H1 (cell line): ENCODE results near the gene ATG16L2. TPM values are rescaled to one million over a fixed set of nuclear protein-coding genes. Genes with fewer than 3 reads are reported as not detected.
"Not testable (repeated sequence)": the region's sequence is repeated elsewhere in the genome, so short reads cannot be mapped to it uniquely, and the experiment has no call there.

Experiments used
- CTCF ChIA-PET: fragments of 300-600 bp; sonication (Branson Sonifier 250); formaldehyde crosslinking; loops from one replicate; lab custom pipeline; 2021; ENCODE audit not compliant: partially characterized antibody; lab: Charles Lee
- POLR2A ChIA-PET: fragments of 300-600 bp; sonication (Branson Sonifier 250); formaldehyde crosslinking; loops from one replicate; lab custom pipeline; 2021; ENCODE audit warnings: inconsistent platforms; ENCODE audit not compliant: partially characterized antibody; lab: Charles Lee
- DNase-seq, 2 experiments: peaks; one replicate each; pipeline versions ENCODE4 v3.0.0 to v3.0.0-alpha.2; 2010 to 2022; ENCODE audit warnings: low spot score in 2 of 2, low read depth in 1 of 2, mixed read lengths in 1 of 2
- FAIRE-seq: peaks from 2 replicates; lab custom pipeline; 2011; peaks lifted over from hg19 to GRCh38; lab: Jason Lieb, UNC
- H2AFZ ChIP-seq: 2 replicates; pipeline ENCODE4 v1.8.1; 2012; ENCODE audit warnings: low read length, inconsistent platforms
- H2AK5ac ChIP-seq: 2 replicates; pipeline ENCODE4 v1.6.1; 2013; ENCODE audit warnings: low read depth, low read length
- H2BK120ac ChIP-seq: replicated peaks from 2 replicates; pipeline ENCODE3; 2013; ENCODE audit warnings: low read depth, low read length, inconsistent platforms
- H2BK12ac ChIP-seq: 2 replicates; pipeline ENCODE4 v1.6.1; 2013; ENCODE audit warnings: low read depth, low read length
- H2BK15ac ChIP-seq: 2 replicates; pipeline ENCODE4 v1.6.1; 2013; ENCODE audit warnings: low read length
- H2BK20ac ChIP-seq: 2 replicates; pipeline ENCODE4 v1.6.1; 2013; ENCODE audit warnings: low read length
- H2BK5ac ChIP-seq: 2 replicates; pipeline ENCODE4 v1.6.1; 2013; ENCODE audit warnings: low read depth, low read length
- H3K14ac ChIP-seq: 2 replicates; pipeline ENCODE4 v1.6.1; 2013; ENCODE audit warnings: inconsistent platforms; ENCODE audit not compliant: insufficient read length
- H3K18ac ChIP-seq: 2 replicates; pipeline ENCODE4 v1.6.1; 2013; ENCODE audit warnings: low read length; ENCODE audit errors: extremely low read depth
- H3K23ac ChIP-seq: 2 replicates; pipeline ENCODE4 v1.6.1; 2013; ENCODE audit warnings: inconsistent platforms; ENCODE audit not compliant: insufficient read length
- H3K23me2 ChIP-seq: 2 replicates; pipeline ENCODE4 v1.6.1; 2013; ENCODE audit warnings: low read depth, low read length
- H3K27ac ChIP-seq: 2 replicates; pipeline ENCODE4 v1.6.1; 2011; ENCODE audit warnings: low read depth, low read length, inconsistent platforms
- H3K27me3 ChIP-seq, 4 experiments: replicated peaks in 1 of 4; 1 replicate in 1 of 4; 2 replicates in 3 of 4; pipeline versions ENCODE4 v1.6.1 to v1.8.1; 2011 to 2013; ENCODE audit warnings: low read length in 3 of 4, mild to moderate bottlenecking in 3 of 4, inconsistent platforms in 2 of 4, mixed read lengths in 2 of 4, moderate library complexity in 1 of 4; ENCODE audit not compliant: control insufficient read depth in 3 of 4, insufficient read depth in 3 of 4; ENCODE audit errors: extremely low read depth in 1 of 4
- H3K36me3 ChIP-seq, 4 experiments: 2 replicates each; pipeline versions ENCODE4 v1.6.1 to v1.8.1; 2011 to 2013; ENCODE audit warnings: mild to moderate bottlenecking in 4 of 4, low read length in 3 of 4, moderate library complexity in 2 of 4, control low read depth in 1 of 4, inconsistent platforms in 1 of 4; ENCODE audit not compliant: insufficient read depth in 4 of 4, control insufficient read depth in 2 of 4
- H3K4ac ChIP-seq: replicated peaks from 2 replicates; pipeline ENCODE3; 2013; ENCODE audit warnings: low read length, low read depth, mixed read lengths, inconsistent platforms; ENCODE audit not compliant: insufficient read length
- H3K4me1 ChIP-seq, 4 experiments: replicated peaks in 1 of 4; 1 replicate in 1 of 4; 2 replicates in 3 of 4; pipeline versions ENCODE4 v1.6.1 to v1.8.1; 2011 to 2013; ENCODE audit warnings: low read length in 3 of 4, inconsistent platforms in 2 of 4, mixed read lengths in 1 of 4; ENCODE audit not compliant: insufficient read depth in 4 of 4, control insufficient read depth in 3 of 4
- H3K4me2 ChIP-seq, 2 experiments: 2 replicates each; pipeline versions ENCODE4 v1.6.1 to v1.8.1; 2011 to 2013; ENCODE audit warnings: low read depth in 2 of 2, low read length in 2 of 2, control low read depth in 1 of 2, inconsistent platforms in 1 of 2, mild to moderate bottlenecking in 1 of 2; ENCODE audit not compliant: insufficient read depth in 1 of 2
- H3K4me3 ChIP-seq, 4 experiments: fragments of 200-600, 300-600 bp in 1 of 4; sonication (generic), shearing (Covaris generic), sonication (Bioruptor Twin) in 1 of 4; 2 replicates each; pipeline versions ENCODE4 v1.5.1 to v1.8.1; 2011 to 2016; ENCODE audit warnings: low read length in 4 of 4, low read depth in 3 of 4, control low read depth in 2 of 4, inconsistent platforms in 2 of 4, mild to moderate bottlenecking in 2 of 4, mixed read lengths in 1 of 4, moderate library complexity in 1 of 4; ENCODE audit not compliant: insufficient read depth in 2 of 4; ENCODE audit errors: extremely low read depth in 1 of 4
- H3K56ac ChIP-seq: replicated peaks from 2 replicates; pipeline ENCODE3; 2013; ENCODE audit warnings: low read depth, mild to moderate bottlenecking, mixed read lengths, low read length, inconsistent platforms; ENCODE audit not compliant: insufficient read length
- H3K79me1 ChIP-seq: 2 replicates; pipeline ENCODE4 v1.6.1; 2013; ENCODE audit warnings: low read depth, low read length, control low read depth
- H3K79me2 ChIP-seq, 2 experiments: 2 replicates each; pipeline versions ENCODE4 v1.6.1 to v1.8.1; 2012 to 2013; ENCODE audit warnings: low read length in 2 of 2, mild to moderate bottlenecking in 2 of 2, inconsistent platforms in 1 of 2; ENCODE audit not compliant: insufficient read depth in 2 of 2, control insufficient read depth in 1 of 2
- H3K9ac ChIP-seq, 4 experiments: replicated peaks in 1 of 4; 1 replicate in 1 of 4; 2 replicates in 3 of 4; pipeline versions ENCODE4 v1.6.1 to v1.8.1; 2011 to 2013; ENCODE audit warnings: low read depth in 3 of 4, low read length in 3 of 4, control low read depth in 2 of 4, mild to moderate bottlenecking in 2 of 4, moderate library complexity in 2 of 4, inconsistent platforms in 1 of 4; ENCODE audit errors: extremely low read depth in 1 of 4
- H3K9me3 ChIP-seq, 2 experiments: 2 replicates each; pipeline versions ENCODE4 v1.6.1 to v1.8.1; 2012 to 2013; ENCODE audit warnings: mild to moderate bottlenecking in 2 of 2, moderate library complexity in 2 of 2, control low read depth in 1 of 2, inconsistent platforms in 1 of 2, low read depth in 1 of 2, low read length in 1 of 2, mixed read lengths in 1 of 2; ENCODE audit not compliant: insufficient read depth in 2 of 2
- H4K20me1 ChIP-seq, 2 experiments: replicated peaks in 1 of 2; 2 replicates each; pipeline versions ENCODE3 to v1.8.1; 2011 to 2013; ENCODE audit warnings: inconsistent platforms in 2 of 2, low read length in 2 of 2, mild to moderate bottlenecking in 1 of 2; ENCODE audit not compliant: insufficient read depth in 2 of 2, control insufficient read depth in 1 of 2
- H4K5ac ChIP-seq: 2 replicates; pipeline ENCODE4 v1.6.1; 2013; ENCODE audit warnings: low read length, low read depth, mixed read lengths, inconsistent platforms; ENCODE audit not compliant: insufficient read length
- H4K8ac ChIP-seq: 2 replicates; pipeline ENCODE4 v1.8.0; 2013; ENCODE audit warnings: mild to moderate bottlenecking, moderate library complexity, low read length, inconsistent platforms; ENCODE audit not compliant: insufficient read depth; ENCODE audit errors: extremely low read depth
- H4K91ac ChIP-seq: replicated peaks from 2 replicates; pipeline ENCODE3; 2013; ENCODE audit warnings: low read length, mixed read lengths, inconsistent platforms; ENCODE audit not compliant: insufficient read length
- ASH2L ChIP-seq: fragments of 200-600, 300-600 bp; sonication (generic); IDR thresholded peaks from one replicate; pipeline ENCODE4 v1.7.1; 2017; ENCODE audit warnings: low read length
- EP300 ChIP-seq, 2 experiments: IDR thresholded peaks; 1 replicate in 1 of 2; 2 replicates in 1 of 2; pipeline ENCODE4 v1.6.1; 2011 to 2012; ENCODE audit warnings: low read depth in 2 of 2, low read length in 2 of 2, mild to moderate bottlenecking in 2 of 2, borderline replicate concordance in 1 of 2, inconsistent platforms in 1 of 2, moderate library complexity in 1 of 2
- JUND ChIP-seq: IDR thresholded peaks from 2 replicates; pipeline ENCODE4 v1.6.1; 2011; ENCODE audit warnings: mild to moderate bottlenecking, improper control_type of control experiment, low read length
- KDM4A ChIP-seq: IDR thresholded peaks from one replicate; pipeline ENCODE4 v1.7.1; 2012; ENCODE audit warnings: low read depth, mild to moderate bottlenecking, moderate library complexity, low read length, inconsistent platforms; ENCODE audit not compliant: severe bottlenecking
- SP1 ChIP-seq: IDR thresholded peaks from 2 replicates; pipeline ENCODE4 v1.6.1; 2011; ENCODE audit warnings: low read depth, low read length
- TAF1 ChIP-seq: IDR thresholded peaks from 2 replicates; pipeline ENCODE4 v1.6.1; 2011; ENCODE audit warnings: mild to moderate bottlenecking, low read depth, low read length
- TEAD4 ChIP-seq: IDR thresholded peaks from 2 replicates; pipeline ENCODE4 v1.6.1; 2012; ENCODE audit warnings: low read depth, low read length, inconsistent platforms, mixed read lengths
- WGBS, 2 experiments: shearing (Covaris generic) in 1 of 2; methylation state at CpG; one replicate each; pipeline versions ENCODE4 v1.1.6 to v1.1.7; 2013 to 2015; ENCODE audit warnings: low lambda C conversion rate in 2 of 2, mixed read lengths in 2 of 2, inconsistent platforms in 1 of 2, low coverage in 1 of 2, missing lambda C conversion rate in 1 of 2; ENCODE audit not compliant: insufficient replicate concordance in 2 of 2, insufficient coverage in 1 of 2, insufficient read length in 1 of 2; ENCODE audit errors: extremely low coverage in 1 of 2, missing lambda C conversion rate in 1 of 2; 5-methylcytosine and 5-hydroxymethylcytosine counted together
- polyA plus RNA-seq, 7 experiments: library from polyadenylated mRNA; depleted of rRNA in 3 of 7; stranded (reverse) in 5 of 7; unstranded in 2 of 7; fragments of >200 nt in 5 of 7; fragments of 200-250 nt in 2 of 7; gene quantifications; 1 replicate in 5 of 7; 2 replicates in 1 of 7; 4 replicates in 1 of 7; pipeline versions ENCODE4 v1.2.1 to v1.2.3, GENCODE V29; 2011 to 2013; ENCODE audit warnings: missing spikeins in 2 of 7, mixed read lengths in 2 of 7
- total RNA-seq: library from RNA; stranded (reverse); fragmentation: NEBNext Ultra II Directional; extraction: Animal tissue kit (Norgen Biotek cat#: 25700); gene quantifications from 2 replicates; pipeline ENCODE4 v1.2.1, GENCODE V29; 2021

Gene ATG16L2
- total and polyA plus RNA-seq, 2 of the 8 experiments (the other 6 are each of a cell fraction or from before 2014, with no cell fraction given): 11.0 to 18.5 TPM

DNA sequence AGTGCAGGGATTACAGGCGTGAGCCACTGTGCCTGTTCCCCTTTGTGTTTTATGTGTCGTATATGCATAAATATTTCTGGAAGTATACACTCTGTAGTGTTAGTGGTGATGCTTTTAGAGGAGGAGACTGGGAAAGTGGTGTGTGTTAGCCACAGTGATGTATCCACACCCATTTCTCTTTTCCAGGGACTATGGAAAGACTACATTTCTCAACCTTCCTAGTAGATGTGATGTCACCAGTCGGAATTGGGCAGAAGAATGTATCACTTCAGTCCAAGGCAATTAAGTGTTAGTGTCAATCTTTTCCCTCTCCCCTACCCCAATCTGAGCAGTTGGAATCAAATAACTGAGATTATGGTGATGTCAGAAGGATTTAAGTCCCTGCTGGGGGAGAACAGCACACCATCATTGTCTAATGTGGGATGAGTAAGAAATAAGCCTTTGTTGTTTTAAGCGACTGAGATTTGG lies 5.8 kb upstream of the ATG16L2 start (continued):
- TF ChIP-seq TAF1 (no peak), TEAD4 (no peak), ASH2L (no peak), JUND (no peak), SP1 (no peak), EP300 (IDR thresholded peaks at IDR 0.05; ENCODE audit: borderline replicate concordance in 1 of 2, low read depth in 2 of 2, low read length in 2 of 2) (no peak), KDM4A (no peak)

DNA sequence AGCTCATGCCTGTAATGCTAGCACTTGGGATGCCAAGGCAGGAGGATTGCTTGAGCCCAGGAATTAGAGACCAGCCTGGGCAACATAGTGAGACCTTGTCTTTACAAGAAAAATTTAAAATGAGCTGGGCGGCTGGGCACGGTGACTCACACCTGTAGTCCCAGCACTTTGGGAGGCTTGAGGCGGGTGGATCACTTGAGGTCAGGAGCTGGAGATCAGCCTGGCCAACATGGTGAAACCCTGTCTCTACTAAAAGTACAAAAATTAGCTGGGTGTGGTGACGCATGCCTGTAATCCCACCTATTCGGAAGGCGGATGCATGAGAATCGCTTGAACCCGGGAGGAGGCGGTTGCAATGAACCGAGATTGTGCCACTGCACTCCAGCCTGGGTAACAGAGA lies 2.5 kb upstream of the ATG16L2 start:
- Histone ChIP-seq H3K23me2 (peaks cover 12% of the 10 kb centered on the region; the same call in 1 of the 2 replicates), H3K4me1 (peaks cover 0 to 15% (median 9%) of the 10 kb centered on the region in 4 experiments; a peak in 5 of 7 replicates)
- not testable (repeated sequence) for H2BK5ac ChIP-seq, FAIRE-seq, H2BK15ac ChIP-seq, H4K91ac ChIP-seq, H3K27me3 ChIP-seq, DNase-seq, H3K27ac ChIP-seq, H3K4ac ChIP-seq, H3K4me3 ChIP-seq, H3K9me3 ChIP-seq, H3K56ac ChIP-seq, H3K36me3 ChIP-seq, H2AK5ac ChIP-seq, H3K4me2 ChIP-seq, H3K79me2 ChIP-seq, H3K23ac ChIP-seq, H3K79me1 ChIP-seq, H2BK12ac ChIP-seq, H2BK120ac ChIP-seq, H3K9ac ChIP-seq, H4K8ac ChIP-seq, H3K14ac ChIP-seq, H3K18ac ChIP-seq, H4K20me1 ChIP-seq, H4K5ac ChIP-seq, H2AFZ ChIP-seq, H2BK20ac ChIP-seq
- WGBS, 2 experiments: 98% methylated on average over 10 of the region's 10 CpGs; no CpG with 5 or more reads in 1 of the 2 experiments
- ChIA-PET CTCF (interaction anchor here (0.8 to 5.7 kb wide), 8 partner anchors 9 to 85 kb away, joined by 3 to 51 read pairs (median 4); partner anchors contain the start of gene STARD10), POLR2A (interaction anchor here (0.6 to 1.8 kb wide), 3 partner anchors 66 to 224 kb away, joined by 3 to 4 read pairs (median 3); no protein-coding TSS in a partner anchor)
